Fibroblast of lung (primary cell): ENCODE measurements around the gene DOK5. TPM values are rescaled to one million over a fixed set of nuclear protein-coding genes. Genes with fewer than 3 reads are reported as not detected.

Source experiments
- DNase-seq, 2 donors: peaks; one replicate each; pipeline versions ENCODE4 v3.0.0 to v3.0.0-alpha.2; 2010; ENCODE audit warnings: low read depth in 2 of 2
- H2AFZ ChIP-seq: 2 replicates; pipeline ENCODE4 v1.5.1; 2012; ENCODE audit warnings: low read length, control low read depth, inconsistent platforms
- H3K27ac ChIP-seq: 2 replicates; pipeline ENCODE4 v1.5.1; 2011; ENCODE audit warnings: low read length, control low read depth; ENCODE audit not compliant: insufficient read depth
- H3K27me3 ChIP-seq: 2 replicates; pipeline ENCODE4 v1.5.1; 2011; ENCODE audit warnings: mild to moderate bottlenecking, low read length; ENCODE audit not compliant: control insufficient read depth, insufficient read depth
- H3K36me3 ChIP-seq: 2 replicates; pipeline ENCODE4 v1.5.1; 2011; ENCODE audit warnings: low read length; ENCODE audit not compliant: control insufficient read depth, insufficient read depth
- H3K4me1 ChIP-seq: 2 replicates; pipeline ENCODE4 v1.5.1; 2011; ENCODE audit warnings: low read length; ENCODE audit not compliant: control insufficient read depth, insufficient read depth; ENCODE audit errors: extremely low read depth
- H3K4me2 ChIP-seq: 2 replicates; pipeline ENCODE4 v1.5.1; 2011; ENCODE audit warnings: low read length, control low read depth; ENCODE audit not compliant: insufficient read depth; ENCODE audit errors: extremely low read depth
- H3K4me3 ChIP-seq, 4 experiments: fragments of 200-600 bp in 1 of 4; sonication (generic) in 1 of 4; replicated peaks in 1 of 4; 2 replicates each; pipeline ENCODE4 v1.5.1; 2011 to 2016; ENCODE audit warnings: low read length in 4 of 4, low read depth in 3 of 4, mild to moderate bottlenecking in 3 of 4, control low read depth in 2 of 4, inconsistent platforms in 1 of 4, mixed read lengths in 1 of 4; ENCODE audit not compliant: insufficient read depth in 1 of 4; ENCODE audit errors: control extremely low read depth in 1 of 4
- H3K79me2 ChIP-seq: 2 replicates; pipeline ENCODE4 v1.5.1; 2012; ENCODE audit warnings: mild to moderate bottlenecking, low read length, inconsistent platforms; ENCODE audit not compliant: control insufficient read depth, insufficient read depth
- H3K9ac ChIP-seq: 2 replicates; pipeline ENCODE4 v1.5.1; 2011; ENCODE audit warnings: mild to moderate bottlenecking, low read length, control low read depth; ENCODE audit not compliant: insufficient read depth
- H3K9me3 ChIP-seq: 2 replicates; pipeline ENCODE4 v1.5.1; 2012; ENCODE audit warnings: low read depth, low read length; ENCODE audit not compliant: control insufficient read depth, insufficient read depth
- H4K20me1 ChIP-seq: 2 replicates; pipeline ENCODE4 v1.5.1; 2011; ENCODE audit warnings: low read length; ENCODE audit not compliant: control insufficient read depth, insufficient read depth; ENCODE audit errors: extremely low read depth
- CTCF ChIP-seq, 2 donors: IDR thresholded peaks in 1 of 2; conservative IDR thresholded peaks in 1 of 2; 1 replicate in 1 of 2; 2 replicates in 1 of 2; pipeline ENCODE4 v1.5.1; 2011 to 2012; ENCODE audit warnings: low read length in 2 of 2, control low read depth in 1 of 2, inconsistent platforms in 1 of 2, low read depth in 1 of 2, mild to moderate bottlenecking in 1 of 2
- EZH2 ChIP-seq: IDR thresholded peaks from 2 replicates; pipeline ENCODE4 v1.5.1; 2012; ENCODE audit warnings: low read length, control low read depth, mild to moderate bottlenecking; ENCODE audit errors: missing control alignments
- polyA plus RNA-seq, 2 donors: library from polyadenylated mRNA; depleted of rRNA in 1 of 2; stranded (reverse) in 1 of 2; unstranded in 1 of 2; fragments of >200 nt; gene quantifications; 2 replicates each; pipeline ENCODE4 v1.2.1, GENCODE V29; 2011 to 2012; ENCODE audit warnings: missing spikeins in 1 of 2
- total RNA-seq: library from RNA; depleted of rRNA; stranded (reverse); fragments of >200 nt; gene quantifications from 2 replicates; pipeline ENCODE4 v1.2.1, GENCODE V29; 2014

The DOK5 gene
- total and polyA plus RNA-seq, 2 donors (not counting 1 experiment from before 2014, with no cell fraction given) = 13.5 to 19.2 TPM

GRCh38 chr20:54669040-54669363 is 193.6 kb downstream of the DOK5 start:
- Histone ChIP-seq H3K27me3 (no peaks in the 10 kb centered on the region), H3K27ac (no peak overlapping the region), H3K9me3 (no peaks in the 10 kb centered on the region), H3K36me3 (no peaks in the 10 kb centered on the region), H3K4me3 (no peak overlapping the region), H4K20me1 (no peaks in the 10 kb centered on the region), H2AFZ (no peak overlapping the region), H3K4me2 (no peak overlapping the region), H3K79me2 (no peaks in the 10 kb centered on the region), H3K9ac (no peak overlapping the region), H3K4me1 (no peaks in the 10 kb centered on the region)
- no peak for TF ChIP-seq CTCF (conservative IDR thresholded peaks at IDR 0.05 in 1 of 2, IDR thresholded peaks at IDR 0.05 in 1 of 2; ENCODE audit: low read depth in 1 of 2, low read length in 2 of 2)
- no peak for TF ChIP-seq EZH2
- no peak for DNase-seq

GRCh38 chr20:54678253-54678652 is 202.9 kb downstream of the DOK5 start:
- Histone ChIP-seq H3K4me3 (no peak overlapping the region), H3K79me2 (no peaks in the 10 kb centered on the region), H3K4me1 (no peaks in the 10 kb centered on the region), H3K27me3 (no peaks in the 10 kb centered on the region), H4K20me1 (no peaks in the 10 kb centered on the region), H3K4me2 (no peak overlapping the region), H2AFZ (no peak overlapping the region), H3K9me3 (no peaks in the 10 kb centered on the region), H3K9ac (no peak overlapping the region), H3K36me3 (no peaks in the 10 kb centered on the region), H3K27ac (no peak overlapping the region)
- no peak for DNase-seq
- TF ChIP-seq EZH2 (no peak), CTCF (conservative IDR thresholded peaks at IDR 0.05 in 1 of 2, IDR thresholded peaks at IDR 0.05 in 1 of 2; ENCODE audit: low read depth in 1 of 2, low read length in 2 of 2) (no peak)

GRCh38 chr20:54680439-54680838 is 205.0 kb downstream of the DOK5 start:
- Histone ChIP-seq H3K36me3 (no peaks in the 10 kb centered on the region), H3K9ac (no peak overlapping the region), H3K79me2 (no peaks in the 10 kb centered on the region)

More at GRCh38 chr20:54680439-54680838, 205.0 kb downstream of the DOK5 start:
- Histone ChIP-seq H3K9me3 (no peaks in the 10 kb centered on the region), H3K4me1 (no peaks in the 10 kb centered on the region), H2AFZ (no peak overlapping the region), H3K27me3 (no peaks in the 10 kb centered on the region), H3K4me3 (no peak overlapping the region), H3K4me2 (no peak overlapping the region), H3K27ac (no peak overlapping the region), H4K20me1 (no peaks in the 10 kb centered on the region)
- DNase-seq = no peak
- no peak for TF ChIP-seq EZH2
- no peak for TF ChIP-seq CTCF (conservative IDR thresholded peaks at IDR 0.05 in 1 of 2, IDR thresholded peaks at IDR 0.05 in 1 of 2; ENCODE audit: low read depth in 1 of 2, low read length in 2 of 2)
